Neural progenitor cell (in vitro differentiated cells): ENCODE data around the gene GRHL1. TPM values are rescaled to one million over a fixed set of nuclear protein-coding genes. Genes with fewer than 3 reads are reported as not detected.

ENCODE experiments used
- DNase-seq: peaks from one replicate; pipeline ENCODE4 v3.0.0-alpha.2; 2016; ENCODE audit warnings: low spot score
- H2AFZ ChIP-seq: fragments of 200-600 bp; sonication (generic); replicated peaks from 2 replicates; pipeline ENCODE4 v1.6.1; 2016; ENCODE audit warnings: antibody characterized with exemption
- H3F3A ChIP-seq: fragments of 200-600 bp; sonication (generic); 2 replicates; pipeline ENCODE4 v1.6.1; 2016; ENCODE audit warnings: antibody characterized with exemption, low read depth
- H3K27ac ChIP-seq: fragments of 200-600 bp; sonication (generic); 2 replicates; pipeline ENCODE4 v1.5.1; 2016; ENCODE audit warnings: mild to moderate bottlenecking
- H3K27me3 ChIP-seq: fragments of 200-600 bp; sonication (generic); 2 replicates; pipeline ENCODE4 v1.6.1; 2016; ENCODE audit warnings: mild to moderate bottlenecking, moderate library complexity
- H3K36me3 ChIP-seq: fragments of 200-600 bp; sonication (generic); 2 replicates; pipeline ENCODE4 v1.5.1; 2016
- H3K4me1 ChIP-seq: fragments of 200-600 bp; sonication (generic); 2 replicates; pipeline ENCODE4 v1.6.1; 2016; ENCODE audit warnings: mixed run types
- H3K4me2 ChIP-seq: fragments of 200-600 bp; sonication (generic); 2 replicates; pipeline ENCODE4 v1.6.1; 2016
- H3K4me3 ChIP-seq: fragments of 200-600 bp; sonication (generic); 2 replicates; pipeline ENCODE4 v1.5.1; 2016
- H3K79me2 ChIP-seq: fragments of 200-600 bp; sonication (generic); 2 replicates; pipeline ENCODE4 v1.6.1; 2016; ENCODE audit warnings: low read depth
- H3K9ac ChIP-seq: fragments of 200-600 bp; sonication (generic); 2 replicates; pipeline ENCODE4 v1.6.1; 2016
- H3K9me3 ChIP-seq: fragments of 200-600 bp; sonication (generic); 2 replicates; pipeline ENCODE4 v1.5.1; 2016; ENCODE audit warnings: low read depth
- H4K20me1 ChIP-seq: fragments of 200-600 bp; sonication (generic); 2 replicates; pipeline ENCODE4 v1.6.1; 2016; ENCODE audit warnings: low read depth
- H3K27ac Mint-ChIP-seq: 3 replicates; pipeline ENCODE4 v1.8.0; 2021; ENCODE audit warnings: mixed read lengths
- H3K27me3 Mint-ChIP-seq: 2 replicates; pipeline ENCODE4 v1.8.0; 2022; ENCODE audit warnings: low read depth, mild to moderate bottlenecking, inconsistent platforms, moderate library complexity, mixed read lengths; ENCODE audit not compliant: insufficient read depth
- H3K36me3 Mint-ChIP-seq: 3 replicates; pipeline ENCODE4 v1.8.0; 2021; ENCODE audit warnings: mixed read lengths
- H3K4me1 Mint-ChIP-seq: 3 replicates; pipeline ENCODE4 v1.8.0; 2021; ENCODE audit warnings: mixed read lengths
- H3K4me3 Mint-ChIP-seq: 3 replicates; pipeline ENCODE4 v1.8.0; 2021; ENCODE audit warnings: mild to moderate bottlenecking, moderate library complexity, mixed read lengths
- H3K9me3 Mint-ChIP-seq: 3 replicates; pipeline ENCODE4 v1.8.0; 2020; ENCODE audit warnings: mixed read lengths
- EZH2 ChIP-seq: fragments of 200-600 bp; sonication (generic); IDR thresholded peaks from 2 replicates; pipeline ENCODE4 v1.6.1; 2017; ENCODE audit warnings: antibody characterized with exemption, mild to moderate bottlenecking, moderate library complexity
- EZH2phosphoT487 ChIP-seq: fragments of 200-600 bp; sonication (generic); IDR thresholded peaks from 2 replicates; pipeline ENCODE4 v1.6.1; 2017; ENCODE audit warnings: antibody characterized with exemption
- total RNA-seq: library from RNA; depleted of rRNA; stranded (reverse); fragments of >200 nt; gene quantifications from 2 replicates; pipeline ENCODE4 v1.2.3, GENCODE V29; 2015; ENCODE audit warnings: low replicate concordance
- TF ChIP-seq, protein P1 (sequence below): fragments of 200-600 bp; sonication (generic); IDR thresholded peaks from 2 replicates; pipeline ENCODE4 v1.5.1; 2017; ENCODE audit warnings: antibody characterized with exemption, mild to moderate bottlenecking

GRHL1 gene
- total RNA-seq, 1 donor from 2014 or later = 5.8 TPM

DNA sequence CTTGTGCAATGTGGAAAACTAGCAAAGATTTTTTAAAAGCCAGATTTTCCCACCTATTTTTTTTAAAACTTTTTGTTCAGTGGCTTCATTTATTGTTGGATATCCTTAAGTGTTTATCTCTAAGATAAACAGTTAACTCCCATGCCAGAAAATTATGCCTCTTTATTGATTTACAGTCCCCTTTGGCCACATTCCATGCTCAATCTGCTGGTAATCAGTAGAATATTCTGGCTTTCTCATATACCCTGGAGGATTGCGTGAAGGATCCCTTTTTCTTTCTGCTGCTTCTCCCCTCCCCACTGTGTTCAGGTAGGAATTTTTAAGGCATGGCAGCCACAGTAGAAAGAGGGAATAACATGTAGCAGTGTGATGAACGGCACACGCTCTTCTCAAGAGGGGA, 2.6 kb downstream of the GRHL1 start:
- Histone ChIP-seq H4K20me1 (peaks cover 7% of the 10 kb centered on the region), H3K27ac (no peak overlapping the region), H2AFZ (no peak overlapping the region), H3F3A (peaks cover 8% of the 10 kb centered on the region), H3K36me3 (no peaks in the 10 kb centered on the region), H3K27me3 (peaks cover 52% of the 10 kb centered on the region), H3K4me2 (no peak overlapping the region), H3K9me3 (no peaks in the 10 kb centered on the region), H3K9ac (no peak overlapping the region), H3K4me3 (no peak overlapping the region), H3K4me1 (peaks cover 5% of the 10 kb centered on the region), H3K79me2 (no peaks in the 10 kb centered on the region)
- H3K4me1 Mint-ChIP-seq = peaks cover 3% of the 10 kb centered on the region
- TF ChIP-seq EZH2 (no peak), EZH2phosphoT487 (no peak)
- TF ChIP-seq, protein P1, sequence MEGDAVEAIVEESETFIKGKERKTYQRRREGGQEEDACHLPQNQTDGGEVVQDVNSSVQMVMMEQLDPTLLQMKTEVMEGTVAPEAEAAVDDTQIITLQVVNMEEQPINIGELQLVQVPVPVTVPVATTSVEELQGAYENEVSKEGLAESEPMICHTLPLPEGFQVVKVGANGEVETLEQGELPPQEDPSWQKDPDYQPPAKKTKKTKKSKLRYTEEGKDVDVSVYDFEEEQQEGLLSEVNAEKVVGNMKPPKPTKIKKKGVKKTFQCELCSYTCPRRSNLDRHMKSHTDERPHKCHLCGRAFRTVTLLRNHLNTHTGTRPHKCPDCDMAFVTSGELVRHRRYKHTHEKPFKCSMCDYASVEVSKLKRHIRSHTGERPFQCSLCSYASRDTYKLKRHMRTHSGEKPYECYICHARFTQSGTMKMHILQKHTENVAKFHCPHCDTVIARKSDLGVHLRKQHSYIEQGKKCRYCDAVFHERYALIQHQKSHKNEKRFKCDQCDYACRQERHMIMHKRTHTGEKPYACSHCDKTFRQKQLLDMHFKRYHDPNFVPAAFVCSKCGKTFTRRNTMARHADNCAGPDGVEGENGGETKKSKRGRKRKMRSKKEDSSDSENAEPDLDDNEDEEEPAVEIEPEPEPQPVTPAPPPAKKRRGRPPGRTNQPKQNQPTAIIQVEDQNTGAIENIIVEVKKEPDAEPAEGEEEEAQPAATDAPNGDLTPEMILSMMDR = no peak
- H3K4me3 Mint-ChIP-seq = no peak overlapping the region
- H3K36me3 Mint-ChIP-seq = no peaks in the 10 kb centered on the region
- H3K27me3 Mint-ChIP-seq = peaks cover 22% of the 10 kb centered on the region
- no peaks in the 10 kb centered on the region for H3K9me3 Mint-ChIP-seq
- DNase-seq = no peak
- H3K27ac Mint-ChIP-seq = no peak overlapping the region

DNA sequence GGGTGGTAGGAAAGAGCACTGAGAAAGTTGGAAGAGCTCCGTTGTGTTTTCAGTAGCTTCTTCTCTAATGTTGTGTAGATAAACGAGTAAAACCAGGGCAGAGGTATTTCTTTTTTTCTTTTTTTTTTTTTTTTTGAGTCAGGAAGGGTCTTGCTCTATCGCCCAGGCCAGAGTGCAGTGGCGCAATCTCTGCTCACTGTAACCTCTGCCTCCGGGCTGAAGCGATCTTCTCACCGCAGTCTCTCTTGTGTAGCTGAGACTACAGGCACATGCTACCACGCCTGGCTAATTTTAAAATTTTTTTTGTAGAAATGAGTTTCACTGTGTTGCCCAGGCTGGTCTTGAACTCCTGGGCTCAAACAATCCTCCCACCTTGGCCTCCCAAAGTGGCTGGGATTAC, 6.6 kb downstream of the GRHL1 start:
- no peaks in the 10 kb centered on the region for H3K36me3 Mint-ChIP-seq
- peaks cover 3% of the 10 kb centered on the region for H3K27me3 Mint-ChIP-seq
- H3K9me3 ChIP-seq = no peaks in the 10 kb centered on the region

DNA sequence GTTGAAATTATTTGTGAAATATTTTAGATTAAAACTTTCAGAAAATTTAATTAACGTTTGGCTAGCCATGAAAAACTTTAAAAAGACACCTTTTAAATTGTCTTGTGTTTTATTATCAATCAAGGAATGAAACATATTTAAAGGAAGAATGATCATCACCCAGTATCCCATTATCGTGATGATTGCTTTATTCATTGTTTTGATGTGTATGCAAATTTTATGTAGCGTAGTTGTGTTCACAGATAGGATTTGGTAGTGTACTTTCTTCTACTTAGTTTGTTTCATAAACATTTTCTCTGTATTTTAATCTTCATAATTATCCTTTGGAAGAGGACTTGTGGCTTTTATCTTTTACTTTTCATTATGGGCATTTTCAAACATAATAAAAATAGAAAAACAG, 7.8 kb downstream of the GRHL1 start:
- Mint-ChIP-seq H3K9me3 (no peaks in the 10 kb centered on the region), H3K4me1 (peaks cover 10% of the 10 kb centered on the region)

More for the DNA sequence above, 6.6 kb downstream of the GRHL1 start:
- no peak overlapping the region for H3K27ac ChIP-seq
- TF ChIP-seq, protein P1 = no peak
- no peak for TF ChIP-seq EZH2
- no peak for TF ChIP-seq EZH2phosphoT487
- no peak overlapping the region for H3K4me3 ChIP-seq
- peaks cover 6% of the 10 kb centered on the region for H4K20me1 ChIP-seq
- Mint-ChIP-seq H3K27ac (no peak overlapping the region), H3K9me3 (no peaks in the 10 kb centered on the region), H3K4me1 (peaks cover 10% of the 10 kb centered on the region), H3K4me3 (no peak overlapping the region)
- H3K9ac ChIP-seq = no peak overlapping the region
- no peaks in the 10 kb centered on the region for H3K4me1 ChIP-seq
- peaks cover 4% of the 10 kb centered on the region for H3K36me3 ChIP-seq
- no peak overlapping the region for H2AFZ ChIP-seq
- no peak for DNase-seq
- H3K79me2 ChIP-seq = no peaks in the 10 kb centered on the region
- H3K27me3 ChIP-seq = peaks cover 17% of the 10 kb centered on the region
- no peaks in the 10 kb centered on the region for H3F3A ChIP-seq
- no peak overlapping the region for H3K4me2 ChIP-seq

More for the DNA sequence above, 7.8 kb downstream of the GRHL1 start:
- no peak overlapping the region for H3K4me3 ChIP-seq
- H3K9me3 ChIP-seq = no peaks in the 10 kb centered on the region
- H3K36me3 Mint-ChIP-seq = no peaks in the 10 kb centered on the region
- H2AFZ ChIP-seq = no peak overlapping the region
- TF ChIP-seq EZH2phosphoT487 (no peak), EZH2 (no peak)
- TF ChIP-seq, protein P1 = no peak
- no peaks in the 10 kb centered on the region for H3K27me3 Mint-ChIP-seq
- peaks cover 5% of the 10 kb centered on the region for H3K4me1 ChIP-seq
- no peak overlapping the region for H3K4me3 Mint-ChIP-seq
- H3F3A ChIP-seq = no peaks in the 10 kb centered on the region
- DNase-seq = no peak
- no peak overlapping the region for H3K4me2 ChIP-seq
- no peak overlapping the region for H3K27ac Mint-ChIP-seq
- no peak overlapping the region for H3K9ac ChIP-seq
- peaks cover 5% of the 10 kb centered on the region for H3K27me3 ChIP-seq
- H3K79me2 ChIP-seq = no peaks in the 10 kb centered on the region
- H4K20me1 ChIP-seq = no peaks in the 10 kb centered on the region
- H3K27ac ChIP-seq = no peak overlapping the region
- H3K36me3 ChIP-seq = peaks cover 4% of the 10 kb centered on the region
